ENCODE data around the gene OR52E2. TPM values are rescaled to one million over a fixed set of nuclear protein-coding genes. Genes with fewer than 3 reads are reported as not detected.
"Not testable (repeated sequence)": the region's sequence is repeated elsewhere in the genome, so short reads cannot be mapped to it uniquely, and the experiment has no call there.

OR52E2 gene
- not detected for polyA plus RNA-seq

DNA sequence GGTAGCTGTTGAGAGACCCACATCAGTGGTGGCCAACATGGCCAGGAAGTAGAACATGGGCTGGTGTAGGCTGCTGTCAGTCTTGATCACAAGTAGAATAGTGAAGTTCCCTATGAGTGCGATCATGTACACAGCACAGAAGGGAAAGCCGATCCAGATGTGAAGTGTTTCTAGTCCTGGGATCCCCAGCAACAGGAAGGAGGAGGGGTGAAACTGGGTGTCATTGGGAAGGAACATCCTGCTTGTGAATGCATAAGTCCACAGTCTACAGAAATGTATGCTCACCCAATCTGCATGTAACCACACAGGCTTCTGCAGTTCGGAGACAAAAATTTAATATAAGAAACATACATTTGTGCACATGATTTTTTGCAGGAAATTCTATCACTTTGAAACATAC lies at the start of gene OR52E2:
OR52E2 (minus strand) TSS at position 237 of the 400 bp plus-strand sequence; CDS start at position 237, 0 bp downstream.
- peaks cover 0 to 3% (median 0%) of the 10 kb centered on the region in 3 donors for H3K36me3 Mint-ChIP-seq
- peaks cover 0 to 5% (median 0%) of the 10 kb centered on the region in 3 donors for H3K27me3 Mint-ChIP-seq (ENCODE audit: low read depth in 3 of 3)
- H3K9me3 Mint-ChIP-seq = peaks cover 0 to 7% (median 4%) of the 10 kb centered on the region in 6 donors
- H3K4me3 Mint-ChIP-seq = no peak within 1 kb of the TSS
- H3K4me1 Mint-ChIP-seq = no peaks in the 10 kb centered on the region
- no peak for DNase-seq
- H3K27ac Mint-ChIP-seq = no peak within 1 kb of the TSS

DNA sequence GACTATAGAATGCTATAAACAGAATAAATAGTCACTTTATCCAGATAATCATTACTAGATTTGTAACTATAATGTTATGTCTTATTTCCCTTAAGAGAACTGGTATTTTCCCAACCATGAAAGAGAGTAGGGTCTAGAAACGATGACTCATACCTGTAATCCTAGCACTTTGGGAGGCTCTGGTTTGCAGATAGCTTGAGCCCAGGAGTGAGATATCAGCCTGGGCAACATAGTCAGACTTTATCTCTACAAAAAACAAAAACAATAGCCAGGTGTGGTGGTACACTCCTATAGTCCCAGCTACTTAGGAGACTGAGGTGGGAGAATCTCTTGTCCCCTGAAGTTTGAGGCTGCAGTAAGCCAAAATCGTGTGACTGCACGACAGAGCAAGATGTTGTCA lies 47.9 kb upstream of the OR52E2 start:
- H3K27ac Mint-ChIP-seq = no peak overlapping the region
- H3K4me3 Mint-ChIP-seq = no peak overlapping the region
- no peak for DNase-seq
- H3K4me1 Mint-ChIP-seq = no peaks in the 10 kb centered on the region
- peaks cover 0 to 3% (median 0%) of the 10 kb centered on the region in 6 donors for H3K9me3 Mint-ChIP-seq
- no peaks in the 10 kb centered on the region for H3K27me3 Mint-ChIP-seq (ENCODE audit: low read depth in 3 of 3)
- H3K36me3 Mint-ChIP-seq = no peaks in the 10 kb centered on the region

GRCh38 chr11:5103066-5103465 lies 43.6 kb upstream of the OR52E2 start:
- Mint-ChIP-seq H3K4me1 (no peaks in the 10 kb centered on the region), H3K36me3 (no peaks in the 10 kb centered on the region), H3K27me3 (ENCODE audit: low read depth in 3 of 3) (no peaks in the 10 kb centered on the region), H3K4me3 (no peak overlapping the region), H3K9me3 (peaks cover 0 to 3% (median 0%) of the 10 kb centered on the region in 6 donors), H3K27ac (no peak overlapping the region)
- no peak for DNase-seq

DNA sequence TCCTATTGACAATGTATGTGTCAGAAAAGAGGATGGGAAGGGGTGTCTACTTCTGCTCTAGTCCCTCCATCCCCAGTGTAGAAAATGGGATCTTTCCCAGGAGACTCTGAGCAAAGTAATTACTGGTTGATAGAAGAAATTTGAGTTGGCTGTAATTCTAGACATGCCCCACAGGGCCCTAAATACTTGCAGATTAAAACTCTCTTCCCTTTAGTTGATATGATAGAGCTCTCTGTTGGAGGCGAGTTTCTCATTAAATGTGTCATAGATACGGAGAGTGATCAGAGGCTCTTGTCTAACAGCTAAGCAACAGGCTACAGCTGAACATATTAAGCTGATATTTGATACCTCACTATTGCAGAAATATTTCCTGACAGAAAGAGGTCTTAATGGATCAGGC lies 42.8 kb upstream of the OR52E2 start:
- Mint-ChIP-seq H3K4me3 (no peak overlapping the region), H3K27ac (no peak overlapping the region), H3K9me3 (peaks cover 0 to 3% (median 0%) of the 10 kb centered on the region in 6 donors), H3K4me1 (no peaks in the 10 kb centered on the region), H3K27me3 (ENCODE audit: low read depth in 3 of 3) (no peaks in the 10 kb centered on the region), H3K36me3 (no peaks in the 10 kb centered on the region)
- DNase-seq = no peak

DNA sequence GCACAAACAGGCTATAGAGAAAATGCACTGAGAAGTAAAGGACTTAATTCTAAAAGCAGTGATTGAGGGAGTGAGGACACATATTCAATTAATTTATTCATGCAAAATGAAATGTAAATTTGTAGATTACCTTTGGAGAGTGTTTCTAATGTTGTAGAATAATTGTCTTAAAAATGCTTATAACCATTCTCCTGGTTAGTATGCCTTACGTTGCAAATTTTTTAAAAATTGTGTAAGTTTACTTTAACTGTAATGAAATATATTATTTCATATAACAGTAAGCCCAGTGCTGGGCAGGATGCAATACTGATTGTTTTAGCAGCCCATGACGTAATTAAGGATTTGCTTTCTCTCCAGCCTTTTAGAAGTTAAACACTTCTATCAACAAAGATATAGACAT lies 36.6 kb upstream of the OR52E2 start:
- Mint-ChIP-seq H3K4me1 (no peaks in the 10 kb centered on the region), H3K27ac (no peak overlapping the region), H3K27me3 (ENCODE audit: low read depth in 3 of 3) (peaks cover 0 to 2% (median 0%) of the 10 kb centered on the region in 3 donors), H3K4me3 (no peak overlapping the region), H3K9me3 (peaks cover 0 to 3% (median 0%) of the 10 kb centered on the region in 6 donors), H3K36me3 (no peaks in the 10 kb centered on the region)
- DNase-seq = no peak

GRCh38 chr11:5092821-5093585 lies 33.6 kb upstream of the OR52E2 start:
- no peak overlapping the region for H3K27ac Mint-ChIP-seq
- H3K27me3 Mint-ChIP-seq (ENCODE audit: low read depth in 3 of 3) = peaks cover 0 to 3% (median 0%) of the 10 kb centered on the region in 3 donors
- no peak for DNase-seq
- no peaks in the 10 kb centered on the region for H3K4me1 Mint-ChIP-seq
- no peak overlapping the region for H3K4me3 Mint-ChIP-seq
- no peaks in the 10 kb centered on the region for H3K36me3 Mint-ChIP-seq
- peaks cover 0 to 13% (median 0%) of the 10 kb centered on the region in 6 donors for H3K9me3 Mint-ChIP-seq

DNA sequence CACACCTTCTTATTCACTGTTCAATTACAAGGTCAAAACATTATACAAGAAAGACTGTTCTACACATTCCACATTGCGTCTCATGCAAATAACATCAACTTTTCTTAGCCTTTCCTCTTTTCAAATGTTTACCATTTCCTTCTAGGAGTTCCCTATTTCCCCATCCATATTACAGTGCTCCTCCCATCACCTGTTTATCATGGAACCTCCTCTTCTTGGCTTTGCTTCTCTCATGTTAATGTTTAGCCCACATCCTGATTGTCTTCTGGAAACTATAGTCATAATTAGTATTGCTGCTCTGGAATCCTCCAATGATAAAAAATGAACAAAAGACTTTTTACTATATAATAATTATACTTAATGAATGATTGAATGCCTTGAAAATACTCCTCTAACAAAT lies 31.2 kb upstream of the OR52E2 start:
- H3K9me3 Mint-ChIP-seq = peaks cover 0 to 13% (median 0%) of the 10 kb centered on the region in 6 donors
- no peaks in the 10 kb centered on the region for H3K4me1 Mint-ChIP-seq
- no peaks in the 10 kb centered on the region for H3K36me3 Mint-ChIP-seq
- no peak overlapping the region for H3K27ac Mint-ChIP-seq
- H3K27me3 Mint-ChIP-seq (ENCODE audit: low read depth in 3 of 3) = peaks cover 0 to 3% (median 2%) of the 10 kb centered on the region in 3 donors
- H3K4me3 Mint-ChIP-seq = no peak overlapping the region
- DNase-seq = no peak

DNA sequence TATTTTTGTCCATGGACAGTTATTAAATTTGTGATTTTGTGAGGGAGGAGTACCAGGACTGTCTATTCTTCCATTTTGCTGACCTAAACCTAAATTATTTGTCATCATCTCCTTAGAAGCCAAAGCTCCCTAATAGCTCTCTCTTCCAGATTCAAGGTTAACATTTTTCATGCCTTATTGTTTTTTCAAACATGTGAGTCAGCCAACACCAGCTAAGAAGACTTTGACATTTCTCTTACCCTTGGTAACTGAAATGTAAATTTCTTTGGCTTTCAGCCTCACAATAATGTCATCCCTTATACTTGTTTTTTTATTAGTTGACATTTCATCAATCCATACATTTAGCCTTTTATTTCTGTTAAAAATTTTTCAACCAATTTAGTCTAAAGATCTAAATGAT lies 29.1 kb upstream of the OR52E2 start:
- no peak overlapping the region for H3K4me3 Mint-ChIP-seq
- no peak overlapping the region for H3K27ac Mint-ChIP-seq
- peaks cover 2 to 3% (median 3%) of the 10 kb centered on the region in 3 donors for H3K27me3 Mint-ChIP-seq (ENCODE audit: low read depth in 3 of 3)
- H3K36me3 Mint-ChIP-seq = no peaks in the 10 kb centered on the region
- H3K9me3 Mint-ChIP-seq = peaks cover 0 to 15% (median 0%) of the 10 kb centered on the region in 6 donors
- H3K4me1 Mint-ChIP-seq = no peaks in the 10 kb centered on the region
- no peak for DNase-seq

DNA sequence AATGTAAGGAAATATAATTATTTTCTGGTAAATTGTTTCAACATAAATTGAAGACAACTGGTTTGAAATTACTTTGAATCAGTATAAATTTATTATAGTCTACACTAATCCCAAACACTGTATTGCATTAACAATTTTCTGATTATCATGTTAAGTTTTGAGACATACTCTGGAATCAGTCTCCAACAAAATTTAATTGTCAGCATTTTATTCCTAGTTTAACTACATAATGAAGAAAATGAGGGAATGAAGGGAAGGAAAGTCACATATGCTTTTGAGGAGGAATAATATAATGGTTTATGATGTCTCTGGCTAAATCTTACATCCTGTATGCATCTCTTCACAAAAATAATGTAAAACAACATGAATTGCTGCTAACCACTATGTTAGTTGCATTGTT lies 24.2 kb upstream of the OR52E2 start:
- DNase-seq = no peak
- no peak overlapping the region for H3K4me3 Mint-ChIP-seq
- H3K9me3 Mint-ChIP-seq = peaks cover 0 to 6% (median 0%) of the 10 kb centered on the region in 6 donors
- H3K27me3 Mint-ChIP-seq (ENCODE audit: low read depth in 3 of 3) = peaks cover 2 to 4% (median 3%) of the 10 kb centered on the region in 3 donors
- no peak overlapping the region for H3K27ac Mint-ChIP-seq
- no peaks in the 10 kb centered on the region for H3K4me1 Mint-ChIP-seq
- no peaks in the 10 kb centered on the region for H3K36me3 Mint-ChIP-seq

GRCh38 chr11:5081405-5081804 lies 22.0 kb upstream of the OR52E2 start:
- Mint-ChIP-seq H3K4me1 (no peaks in the 10 kb centered on the region), H3K4me3 (no peak overlapping the region), H3K27ac (no peak overlapping the region), H3K36me3 (no peaks in the 10 kb centered on the region), H3K27me3 (ENCODE audit: low read depth in 3 of 3) (peaks cover 0 to 3% (median 3%) of the 10 kb centered on the region in 3 donors), H3K9me3 (peaks cover 0 to 3% (median 0%) of the 10 kb centered on the region in 6 donors)
- DNase-seq = no peak

- no peak overlapping the region for H3K4me3 Mint-ChIP-seq
- H3K27me3 Mint-ChIP-seq (ENCODE audit: low read depth in 3 of 3) = no peaks in the 10 kb centered on the region
- H3K36me3 Mint-ChIP-seq = no peaks in the 10 kb centered on the region
- peaks cover 0 to 3% (median under 1%) of the 10 kb centered on the region in 6 donors for H3K9me3 Mint-ChIP-seq
- no peak overlapping the region for H3K27ac Mint-ChIP-seq
- no peak for DNase-seq
- H3K4me1 Mint-ChIP-seq = no peaks in the 10 kb centered on the region
Measured at GRCh38 chr11:5071799-5072198, 12.4 kb upstream of the OR52E2 start.

DNA sequence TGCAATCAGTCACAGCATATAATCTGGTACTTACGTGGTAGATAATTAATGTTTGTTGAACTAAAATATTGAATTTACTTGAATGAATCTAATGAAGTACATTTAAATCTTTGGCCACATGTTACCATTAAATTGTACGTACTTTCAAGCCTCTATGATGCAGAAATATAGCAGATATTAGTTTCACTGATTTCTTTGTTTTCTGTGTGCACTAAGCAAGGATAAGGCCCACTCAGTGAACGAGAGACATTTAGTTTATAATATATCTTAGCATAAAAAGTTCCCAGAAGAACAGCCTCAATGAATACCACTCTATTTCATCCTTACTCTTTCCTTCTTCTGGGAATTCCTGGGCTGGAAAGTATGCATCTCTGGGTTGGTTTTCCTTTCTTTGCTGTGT lies 9.8 kb upstream of the OR52E2 start, which contains the start of gene OR52E1:
OR52E1 (plus strand) TSS at position 301 of the 400 bp plus-strand sequence.
- no peaks in the 10 kb centered on the region for H3K27me3 Mint-ChIP-seq (ENCODE audit: low read depth in 3 of 3)
- no peaks in the 10 kb centered on the region for H3K36me3 Mint-ChIP-seq
- no peak within 1 kb of the TSS for H3K27ac Mint-ChIP-seq
- no peak for DNase-seq
- H3K4me1 Mint-ChIP-seq = no peaks in the 10 kb centered on the region
- no peak within 1 kb of the TSS for H3K4me3 Mint-ChIP-seq
- peaks cover 0 to 3% (median 0%) of the 10 kb centered on the region in 6 donors for H3K9me3 Mint-ChIP-seq

- H3K4me3 Mint-ChIP-seq = no peak overlapping the region
- H3K9me3 Mint-ChIP-seq = peaks cover 0 to 5% (median 0%) of the 10 kb centered on the region in 6 donors
- DNase-seq = no peak
- no peaks in the 10 kb centered on the region for H3K27me3 Mint-ChIP-seq (ENCODE audit: low read depth in 3 of 3)
- no peak overlapping the region for H3K27ac Mint-ChIP-seq
- H3K4me1 Mint-ChIP-seq = no peaks in the 10 kb centered on the region
- H3K36me3 Mint-ChIP-seq = no peaks in the 10 kb centered on the region
Measured at GRCh38 chr11:5065027-5065426, 5.6 kb upstream of the OR52E2 start.

DNA sequence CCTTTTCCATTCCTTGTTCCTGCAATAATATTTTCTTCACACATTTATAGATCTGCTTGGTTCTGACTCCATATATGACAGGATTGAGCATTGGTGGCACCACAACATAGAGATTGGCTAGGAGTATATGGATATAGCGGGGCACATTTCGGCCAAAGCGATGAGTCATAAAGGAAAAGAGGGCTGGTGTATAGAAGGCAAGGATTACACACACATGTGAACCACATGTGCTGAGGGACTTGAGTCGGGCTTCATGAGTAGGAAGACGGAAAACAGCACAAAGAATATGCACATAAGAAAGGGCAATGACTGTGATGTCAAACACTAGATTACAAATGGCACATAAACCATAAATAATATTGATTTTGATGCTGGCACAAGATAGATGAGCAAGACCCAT lies 748 bp downstream of the OR52E2 start:
- H3K36me3 Mint-ChIP-seq; H3K4me3 Mint-ChIP-seq; H3K4me1 Mint-ChIP-seq; DNase-seq; H3K27ac Mint-ChIP-seq; H3K9me3 Mint-ChIP-seq; H3K27me3 Mint-ChIP-seq (ENCODE audit: low read depth in 3 of 3): not testable (repeated sequence)

Measured in immature natural killer cell (primary cell).